ENCODE measurements around the gene IRAK1.

GRCh38 chrX:154012336-154012991 lies 7.2 kb downstream of the IRAK1 start:
- TF ChIP-seq CTCF (IDR thresholded peaks at IDR 0.05; ENCODE audit: extremely low read depth in 1 of 2, insufficient read depth in 1 of 2, low read depth in 1 of 2, low read length in 2 of 2) (no peak), POLR2A (IDR thresholded peaks at IDR 0.05; ENCODE audit: low read depth, low read length) (no peak), MYC (IDR thresholded peaks at IDR 0.05; ENCODE audit: low read depth, low read length) (no peak), EZH2 (IDR thresholded peaks at IDR 0.05; ENCODE audit: borderline replicate concordance, low read depth, low read length, severe bottlenecking) (no peak), POLR2AphosphoS5 (IDR thresholded peaks at IDR 0.05; ENCODE audit: insufficient read depth, low read depth, low read length) (no peak), JUN (IDR thresholded peaks at IDR 0.05; ENCODE audit: borderline replicate concordance, insufficient read depth, insufficient read length, low read depth) (no peak), FOS (IDR thresholded peaks at IDR 0.05; ENCODE audit: borderline replicate concordance, insufficient read depth, low read length) (no peak), MAX (IDR thresholded peaks at IDR 0.05; ENCODE audit: insufficient read depth, insufficient read length) (no peak), GATA2 (IDR thresholded peaks at IDR 0.05; ENCODE audit: insufficient read depth, insufficient read length, low read depth, low read length) (no peak)

Data from endothelial cell of umbilical vein (primary cell).